Measurements from ENCODE around the gene CNGB1. TPM values are rescaled to one million over a fixed set of nuclear protein-coding genes. Genes with fewer than 3 reads are reported as not detected.

Gene CNGB1
- total and polyA plus RNA-seq, 2 of the 13 experiments (the other 11 are each of a cell fraction or from before 2014, with no cell fraction given) = 0.02 to 0.15 TPM

GRCh38 chr16:57895081-57895547 is 75.8 kb downstream of the CNGB1 start (continued):
- TF ChIP-seq ZBTB43 (CRISPR knock-in tag; conservative IDR thresholded peaks at IDR 0.05) = 0 out of 2 replicates have a peak, but pooled peaks have one; percentile 0

- peak; percentile 81 for ATAC-seq
- H3K4me2 ChIP-seq (ENCODE audit: low read depth, low read length) = peak overlapping the region; percentile 93
- no peaks in the 10 kb centered on the region; a peak in 1 of 5 replicates for H3K27me3 ChIP-seq (ENCODE audit: control insufficient read depth in 1 of 2, insufficient read depth in 2 of 2, low read length in 2 of 2)
- H4K20me1 ChIP-seq (ENCODE audit: insufficient read depth, low read length) = no peaks in the 10 kb centered on the region
- H3K9me3 ChIP-seq (ENCODE audit: low read length) = no peaks in the 10 kb centered on the region
- BruUV-seq (replicated peaks) = no TSS peak
- peak; percentile 99 for DNase-seq (ENCODE audit: low spot score)
- in situ Hi-C loops (cut with HindIII; ENCODE audit: extremely low pct_ligation_motif_present, low pct_unique_long_range_greater_than_20kb) (loop anchor here (5.0 kb wide), 1 partner anchor 108 kb away; the partner anchor contains the start of genes USB1 and ZNF319), intact Hi-C loops (cut with micrococcal nuclease; ENCODE audit: unreplicated experiment) (loop anchor here (1.0 to 2.0 kb wide), 4 partner anchors 31 to 234 kb away; partner anchors contain the start of gene CFAP20)
- FAIRE-seq = peak; percentile 90
- no peak overlapping the region for H2AFZ ChIP-seq (ENCODE audit: low read length)
- H3K4me3 ChIP-seq (replicated peaks in 1 of 3; ENCODE audit: insufficient read depth in 1 of 3, low read depth in 2 of 3, low read length in 3 of 3) = peak overlapping the region; percentile 52 to 71 (median 62)
- 0% methylated on average over 10 of the region's 10 CpGs for WGBS (ENCODE audit: low lambda C conversion rate)
- no peaks in the 10 kb centered on the region for H3K79me2 ChIP-seq (ENCODE audit: insufficient read depth, low read length)
- H3K9ac ChIP-seq (ENCODE audit: insufficient read depth, low read depth, low read length) = peak overlapping the region; percentile 80
- peak overlapping the region; percentile 95 for H3K27ac ChIP-seq (ENCODE audit: extremely low read length, insufficient read depth, low read length)
- no peaks in the 10 kb centered on the region for H3K36me3 ChIP-seq (replicated peaks in 1 of 2; ENCODE audit: control insufficient read depth in 1 of 2, insufficient read depth in 2 of 2, low read length in 2 of 2)
- CTCF ChIA-PET (ENCODE audit: low intra/inter-chr PET ratio, low total read pairs) = no interaction called here
- H3K4me1 ChIP-seq (ENCODE audit: insufficient read depth, low read length) = peaks cover 96% of the 10 kb centered on the region
- POLR2A ChIA-PET = interaction anchor here (0.6 to 5.1 kb wide), 15 partner anchors 11 to 201 kb away, joined by 3 to 73 read pairs (median 3); partner anchors contain the start of genes KATNB1, MMP15 and USB1
- TF ChIP-seq CENPT (CRISPR knock-in tag; IDR thresholded peaks at IDR 0.05; ENCODE audit: low read depth) = no peak
- TF ChIP-seq EP300 (IDR thresholded peaks at IDR 0.05; ENCODE audit: low read depth in 2 of 2, low read length in 2 of 2) = peak; percentile 63 to 99; a peak in 3 of 4 replicates
- TF ChIP-seq EP300 (CRISPR knock-in tag; IDR thresholded peaks at IDR 0.05; ENCODE audit: borderline replicate concordance) = peak; percentile 97
- TF ChIP-seq U2AF1 (optimal IDR thresholded peaks at IDR 0.05; ENCODE audit: low read depth, low read length) = no peak
- TF ChIP-seq ZSCAN20 (CRISPR knock-in tag; IDR thresholded peaks at IDR 0.05; ENCODE audit: borderline replicate concordance) = 0 out of 2 replicates have a peak, but pooled peaks have one; percentile 71
- TF ChIP-seq ARID5B (CRISPR knock-in tag; IDR thresholded peaks at IDR 0.05) = peak; percentile 96
- TF ChIP-seq MIER2 (CRISPR knock-in tag; IDR thresholded peaks at IDR 0.05) = no peak; the same call in none of the 2 replicates
- TF ChIP-seq ZNF589 (CRISPR knock-in tag; conservative IDR thresholded peaks at IDR 0.05) = no peak; the same call in 1 of the 2 replicates
- TF ChIP-seq AGO1 (IDR thresholded peaks at IDR 0.05; ENCODE audit: low read depth, low read length, poor library complexity, severe bottlenecking) = no peak
- no peak for TF ChIP-seq BCLAF1 (IDR thresholded peaks at IDR 0.05)
- TF ChIP-seq GFI1 (CRISPR knock-in tag; IDR thresholded peaks at IDR 0.05; ENCODE audit: borderline replicate concordance) = peak; percentile 67
- TF ChIP-seq ZNF20 (CRISPR knock-in tag; IDR thresholded peaks at IDR 0.05) = no peak
Observed at GRCh38 chr16:57894390-57895080, 76.4 kb downstream of the CNGB1 start.

All from HepG2 (cell line).